DOHH2 (cell line): ENCODE measurements around the gene NT5C1A.

ENCODE experiments used
- EZH2phosphoT487 ChIP-seq: fragments of 200-600 bp; sonication (generic); IDR thresholded peaks from 2 replicates; pipeline ENCODE4 v1.6.1; 2017; ENCODE audit warnings: borderline replicate concordance, mild to moderate bottlenecking, antibody characterized with exemption, low read length, moderate library complexity, mixed read lengths
- TF ChIP-seq, protein P1 (sequence below): fragments of 200-600 bp; sonication (generic); IDR thresholded peaks from one replicate; pipeline ENCODE4 v1.5.1; 2014; ENCODE audit warnings: antibody characterized with exemption, mild to moderate bottlenecking, low read depth, low read length; ENCODE audit not compliant: poor library complexity, severe bottlenecking

DNA sequence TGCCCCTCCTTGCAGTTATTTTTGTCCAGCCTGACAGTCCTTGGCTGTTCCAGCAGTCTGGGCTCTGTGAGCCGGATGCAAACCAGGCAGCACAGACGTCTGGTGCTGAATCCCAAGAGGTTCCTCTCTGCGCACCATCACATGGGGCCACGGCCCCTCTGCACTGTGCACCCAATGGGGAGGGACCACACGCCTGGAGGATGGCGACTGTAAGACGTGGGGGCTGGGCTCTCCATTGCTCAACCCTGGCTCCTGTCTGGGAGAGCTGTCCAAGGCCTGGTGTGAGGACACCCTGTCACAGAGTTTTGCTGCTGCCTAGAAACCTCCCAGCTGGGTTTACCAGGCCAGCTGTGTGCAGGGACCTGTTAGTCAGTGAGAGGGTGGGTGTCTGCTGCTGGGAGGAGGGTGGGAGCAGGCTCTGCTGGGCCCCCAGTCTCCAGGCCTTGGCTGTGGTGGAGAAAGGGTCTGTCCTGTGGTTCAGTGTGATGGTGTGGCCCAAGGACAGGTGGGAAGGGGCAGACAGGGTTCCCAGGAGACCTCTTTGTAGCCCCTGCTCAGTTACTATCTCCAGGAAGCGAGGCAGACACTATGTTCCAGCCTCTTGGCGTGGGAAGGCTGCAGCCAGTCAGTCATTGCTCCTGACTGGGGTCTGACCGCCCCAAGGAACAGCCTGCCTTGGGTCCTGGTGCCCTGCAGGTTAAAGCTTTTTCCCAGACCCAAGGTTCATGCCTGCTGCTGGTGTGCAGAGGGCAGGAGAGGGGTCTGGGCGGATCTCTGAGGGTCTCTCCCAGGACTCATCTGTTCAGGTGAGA, 46.2 kb downstream of the NT5C1A start:
- TF ChIP-seq, protein P1, sequence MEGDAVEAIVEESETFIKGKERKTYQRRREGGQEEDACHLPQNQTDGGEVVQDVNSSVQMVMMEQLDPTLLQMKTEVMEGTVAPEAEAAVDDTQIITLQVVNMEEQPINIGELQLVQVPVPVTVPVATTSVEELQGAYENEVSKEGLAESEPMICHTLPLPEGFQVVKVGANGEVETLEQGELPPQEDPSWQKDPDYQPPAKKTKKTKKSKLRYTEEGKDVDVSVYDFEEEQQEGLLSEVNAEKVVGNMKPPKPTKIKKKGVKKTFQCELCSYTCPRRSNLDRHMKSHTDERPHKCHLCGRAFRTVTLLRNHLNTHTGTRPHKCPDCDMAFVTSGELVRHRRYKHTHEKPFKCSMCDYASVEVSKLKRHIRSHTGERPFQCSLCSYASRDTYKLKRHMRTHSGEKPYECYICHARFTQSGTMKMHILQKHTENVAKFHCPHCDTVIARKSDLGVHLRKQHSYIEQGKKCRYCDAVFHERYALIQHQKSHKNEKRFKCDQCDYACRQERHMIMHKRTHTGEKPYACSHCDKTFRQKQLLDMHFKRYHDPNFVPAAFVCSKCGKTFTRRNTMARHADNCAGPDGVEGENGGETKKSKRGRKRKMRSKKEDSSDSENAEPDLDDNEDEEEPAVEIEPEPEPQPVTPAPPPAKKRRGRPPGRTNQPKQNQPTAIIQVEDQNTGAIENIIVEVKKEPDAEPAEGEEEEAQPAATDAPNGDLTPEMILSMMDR, result no peak
- TF ChIP-seq EZH2phosphoT487, result no peak
